Stimulated activated CD4-positive, alpha-beta T cell treated with anti-CD3 and anti-CD28 coated beads, TNF-alpha, amount 100 ng/mL, for 1 hour (primary cell): ENCODE data around the gene APPL1.

ENCODE experiments used
- DNase-seq, 3 donors: peaks; one replicate each; pipeline ENCODE4 v3.0.0-alpha.2; 2020; ENCODE audit warnings: low read depth in 3 of 3, low spot score in 1 of 3

The APPL1 gene

GRCh38 chr3:57227204-57227929, at the start of gene APPL1:
APPL1 (plus strand) TSS chr3:57227729; CDS start chr3:57227884, 155 bp downstream.
- peak; percentile 51 to 83 (median 74) for DNase-seq

GRCh38 chr3:57179580-57180410, 47.7 kb upstream of the APPL1 start:
- no peak for DNase-seq

GRCh38 chr3:57184526-57184925, 43.0 kb upstream of the APPL1 start:
- DNase-seq = no peak

- no peak for DNase-seq
Observed at GRCh38 chr3:57192028-57192427, 35.5 kb upstream of the APPL1 start.

DNA sequence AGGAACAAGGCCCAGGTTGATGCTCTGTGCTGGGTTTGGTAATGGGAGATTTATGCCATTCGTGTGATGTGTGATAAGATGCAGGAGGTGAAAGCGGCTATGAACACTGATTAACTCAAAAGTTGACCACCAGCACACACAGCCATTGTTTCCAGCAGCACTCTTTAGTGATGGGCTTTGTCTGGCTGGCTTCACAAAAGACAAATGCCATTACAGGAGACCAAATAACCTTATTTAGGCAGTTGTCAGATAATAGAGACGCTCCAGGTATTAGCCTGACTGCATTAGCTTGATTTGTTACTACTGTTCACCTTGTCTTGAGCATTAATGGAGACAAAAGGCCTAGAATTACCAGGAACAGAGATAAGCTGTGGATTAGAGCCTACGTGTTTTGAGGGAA, 32.9 kb upstream of the APPL1 start:
- no peak for DNase-seq

- DNase-seq = no peak
Observed at GRCh38 chr3:57199895-57200297, 27.6 kb upstream of the APPL1 start, which contains the start of gene HESX1. HESX1 (minus strand) TSS chr3:57199978; CDS start chr3:57199918, 60 bp downstream.

DNA sequence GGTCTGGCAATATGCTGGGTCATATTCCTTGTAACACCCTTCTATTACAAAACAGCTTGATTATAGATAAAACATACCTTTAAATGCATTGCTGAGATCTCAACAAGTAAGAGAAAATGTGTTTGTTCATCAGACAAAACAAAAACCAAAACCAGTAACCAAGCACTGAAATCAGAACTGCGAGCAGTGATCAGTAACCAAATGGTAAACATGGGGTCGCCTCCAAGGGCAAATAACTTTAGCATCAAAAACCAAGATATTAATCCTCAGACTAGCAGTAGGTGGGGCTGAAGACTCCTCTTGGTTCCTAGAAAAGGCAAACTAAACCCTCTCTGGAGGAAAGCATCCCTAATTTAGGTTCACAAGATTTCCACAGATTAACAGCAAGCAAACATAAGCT, 21.1 kb upstream of the APPL1 start:
- DNase-seq = no peak

DNA sequence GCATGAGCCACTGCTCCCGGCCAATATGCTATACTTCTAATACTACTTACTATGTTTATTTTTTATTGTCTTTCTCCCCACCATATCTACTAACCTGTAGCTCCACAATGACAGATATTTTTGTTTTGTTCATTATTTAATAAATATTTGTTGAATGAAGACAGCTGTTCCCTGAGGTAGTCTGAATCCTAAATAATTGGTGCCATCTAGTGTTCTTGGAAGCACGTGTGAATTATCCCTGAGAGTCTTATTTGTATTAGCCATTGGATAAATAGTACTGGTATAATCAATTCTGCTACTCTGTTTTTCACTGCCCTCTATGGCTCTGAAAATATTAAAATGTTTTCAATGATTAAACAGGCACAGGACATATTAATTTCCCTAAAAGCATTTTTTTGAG, 5.6 kb upstream of the APPL1 start:
- no peak for DNase-seq

- no peak for DNase-seq
Observed at GRCh38 chr3:57224856-57225255, 2.7 kb upstream of the APPL1 start.

DNA sequence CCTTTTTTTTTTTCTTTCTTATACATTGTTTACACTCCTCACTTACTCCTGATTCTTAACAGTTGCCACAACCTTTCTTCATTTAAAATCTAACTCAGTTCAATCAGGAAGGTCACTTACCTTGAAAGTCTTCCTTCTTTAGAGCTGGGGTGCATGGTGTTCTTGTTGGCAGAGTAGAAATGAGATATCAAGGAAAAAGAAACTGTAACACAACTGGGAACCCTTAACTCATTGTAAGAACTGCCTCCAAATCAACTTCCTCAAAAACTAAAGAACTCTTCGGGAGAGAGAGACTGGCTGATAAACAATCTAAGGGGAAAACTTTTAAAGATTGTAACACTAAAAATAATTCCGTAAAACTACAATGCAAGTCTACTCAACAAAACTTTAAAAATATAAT, 1.4 kb upstream of the APPL1 start:
- no peak for DNase-seq

DNA sequence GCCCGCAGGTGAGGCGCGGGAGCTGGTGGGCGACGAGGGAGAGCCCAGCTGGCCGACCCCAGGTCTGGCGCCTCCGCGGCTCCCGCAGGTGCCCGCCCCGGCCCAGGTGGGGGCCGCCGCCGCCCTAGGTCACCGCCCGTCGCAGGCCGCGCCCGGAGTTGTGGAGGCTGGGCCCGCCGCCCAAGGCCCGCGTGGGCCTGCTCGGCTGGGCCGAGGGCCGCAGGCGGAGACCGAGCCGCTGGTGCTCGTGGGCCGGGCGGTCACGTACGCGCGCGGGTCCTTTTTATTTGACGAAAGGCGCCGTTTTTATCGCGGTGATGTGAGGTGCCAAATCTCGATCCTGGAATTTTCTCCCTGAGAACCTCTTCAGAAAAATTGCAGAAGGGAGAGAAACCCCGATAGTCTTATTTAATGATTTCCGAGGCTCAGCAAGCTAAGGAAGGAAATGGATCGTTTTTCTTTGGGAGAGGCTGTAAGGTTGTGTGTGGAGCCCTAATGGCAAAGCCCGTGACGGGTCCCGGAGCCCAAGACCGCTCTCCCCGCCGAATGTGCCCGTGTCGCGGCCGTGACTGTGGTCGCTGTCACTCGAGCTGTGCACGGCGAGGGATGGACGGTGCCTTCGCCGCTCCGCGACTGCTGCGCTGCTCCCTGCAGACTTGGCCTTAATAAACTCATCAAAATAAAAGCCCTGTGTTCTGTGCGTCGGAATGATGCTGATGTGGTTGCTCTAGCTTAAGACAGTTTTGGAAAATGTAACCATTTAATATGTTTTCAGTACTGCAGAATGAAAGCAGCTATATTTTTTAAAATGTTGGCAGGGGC, 612 bp downstream of the APPL1 start:
- DNase-seq = peak in 1 of 3 donors; percentile 7

DNA sequence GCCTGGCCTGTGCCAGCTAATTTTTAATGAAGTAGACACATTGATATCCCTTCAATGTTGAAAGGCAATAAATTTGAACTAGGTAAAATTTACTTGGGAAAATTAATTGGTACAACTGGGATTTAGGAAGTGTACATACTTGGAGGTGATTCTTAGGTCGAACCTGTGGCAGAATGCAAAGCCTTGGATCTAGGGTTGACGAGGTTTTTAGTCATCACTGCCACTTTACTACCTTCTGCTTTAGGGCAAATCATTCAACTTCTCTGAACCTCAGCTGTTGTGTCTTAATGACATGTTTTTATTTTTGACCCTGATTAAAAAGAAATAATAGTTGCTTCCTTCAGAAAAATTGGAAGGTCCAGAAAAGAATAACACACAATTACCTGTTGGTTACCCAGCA, 2.5 kb downstream of the APPL1 start:
- no peak for DNase-seq

DNA sequence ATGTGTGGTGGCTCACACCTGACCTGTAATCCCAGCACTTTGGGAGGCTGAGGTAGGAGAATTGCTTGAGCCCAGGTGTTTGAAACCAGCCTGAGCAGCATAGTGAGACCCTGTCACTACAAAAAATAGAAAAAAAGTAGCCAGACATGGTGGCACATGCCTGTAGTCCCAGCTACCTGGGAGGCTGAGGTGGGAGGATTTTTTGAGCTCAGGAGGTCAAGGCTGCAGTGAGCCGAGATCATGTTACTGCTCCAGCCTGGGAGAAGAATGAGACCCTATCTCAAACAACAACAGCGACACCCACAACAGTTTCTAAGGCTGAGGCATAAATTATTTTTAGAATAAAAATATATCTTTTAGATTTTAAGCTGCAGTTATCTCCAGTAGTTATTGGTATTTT, 6.3 kb downstream of the APPL1 start:
- no peak for DNase-seq

DNA sequence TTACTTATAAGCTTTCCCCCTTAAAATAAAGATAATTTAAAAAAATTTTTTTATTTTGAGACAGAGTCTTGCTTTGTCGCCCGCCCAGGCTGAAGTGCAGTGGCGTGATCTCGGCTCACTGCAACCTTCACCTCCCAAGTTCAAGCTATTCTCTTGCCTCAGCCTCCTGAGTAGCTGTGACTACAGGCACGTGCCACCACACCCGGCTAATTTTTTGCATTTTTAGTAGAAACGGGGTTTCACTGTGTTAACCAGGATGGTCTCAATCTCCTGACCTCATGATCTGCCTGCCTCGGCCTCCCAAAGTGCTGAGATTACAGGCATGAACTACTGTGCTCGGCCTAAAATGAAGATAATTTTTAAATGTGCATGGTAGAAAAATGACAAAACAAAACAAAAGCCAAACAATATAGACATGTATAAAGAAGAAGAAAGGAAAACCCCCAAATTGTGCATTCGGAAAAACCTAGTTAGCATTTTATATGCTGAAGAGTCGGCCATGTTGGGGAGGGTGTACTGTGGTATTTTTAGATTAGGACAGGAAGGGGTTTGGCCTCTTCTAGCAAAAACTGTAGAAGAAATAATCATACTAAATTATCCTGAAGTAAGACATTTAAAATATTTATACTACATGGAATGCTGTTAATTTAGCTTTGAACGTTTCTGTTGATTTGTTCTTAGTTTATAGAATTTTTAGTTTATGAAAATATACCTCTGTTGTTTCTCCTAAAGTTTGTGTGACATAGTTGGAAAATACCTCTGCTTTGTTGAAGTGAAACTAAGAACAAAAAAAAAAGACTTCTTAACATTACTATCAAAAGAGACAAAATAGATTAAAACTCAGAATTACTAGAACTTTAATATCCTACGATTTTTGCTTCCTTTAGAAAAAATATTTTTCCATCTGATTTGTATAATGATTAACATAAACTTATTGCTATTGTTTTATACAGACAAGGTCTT, 7.4 kb downstream of the APPL1 start:
- no peak for DNase-seq

GRCh38 chr3:57244946-57245345, 17.4 kb downstream of the APPL1 start:
- no peak for DNase-seq

DNA sequence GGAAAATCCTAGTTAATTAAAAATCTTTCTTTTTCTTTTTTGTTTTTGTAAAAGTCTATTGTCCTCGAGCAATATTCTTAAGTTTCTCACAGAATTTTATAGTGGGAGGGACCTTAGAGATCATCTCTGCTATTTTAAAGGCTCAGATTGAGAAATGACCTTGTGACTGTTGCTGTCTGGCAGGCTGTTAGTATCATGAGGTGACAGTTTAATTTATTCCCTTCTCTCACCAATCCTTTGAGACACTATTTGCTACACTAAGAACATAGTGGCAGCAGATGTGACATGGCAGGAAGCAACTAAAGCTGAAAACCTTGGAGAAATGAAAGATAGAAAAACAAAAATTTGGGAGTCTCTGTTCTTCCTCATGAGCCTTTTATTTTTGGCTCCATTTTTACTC, 24.9 kb downstream of the APPL1 start:
- DNase-seq = no peak

DNA sequence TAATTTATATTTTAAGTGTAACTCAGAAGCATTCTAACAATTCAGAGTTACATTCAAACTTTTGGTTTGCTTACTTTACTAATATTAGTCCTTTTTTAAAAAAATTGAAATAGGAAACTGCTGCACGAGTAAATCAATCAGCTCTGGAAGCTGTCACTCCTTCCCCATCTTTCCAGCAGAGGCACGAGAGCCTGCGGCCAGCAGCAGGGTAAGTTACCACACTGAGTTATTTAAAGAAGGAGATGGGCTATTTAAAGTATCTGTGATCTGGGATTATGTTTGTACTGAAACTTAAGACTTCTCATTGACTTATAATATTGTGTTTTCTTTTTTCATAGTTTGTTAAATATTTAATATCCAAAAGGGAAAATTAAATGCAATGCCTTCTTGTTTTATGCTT, 29.3 kb downstream of the APPL1 start:
- no peak for DNase-seq

- DNase-seq = no peak
Observed at GRCh38 chr3:57257678-57258077, 30.1 kb downstream of the APPL1 start.

- no peak for DNase-seq
Observed at GRCh38 chr3:57261119-57261518, 33.6 kb downstream of the APPL1 start.

DNA sequence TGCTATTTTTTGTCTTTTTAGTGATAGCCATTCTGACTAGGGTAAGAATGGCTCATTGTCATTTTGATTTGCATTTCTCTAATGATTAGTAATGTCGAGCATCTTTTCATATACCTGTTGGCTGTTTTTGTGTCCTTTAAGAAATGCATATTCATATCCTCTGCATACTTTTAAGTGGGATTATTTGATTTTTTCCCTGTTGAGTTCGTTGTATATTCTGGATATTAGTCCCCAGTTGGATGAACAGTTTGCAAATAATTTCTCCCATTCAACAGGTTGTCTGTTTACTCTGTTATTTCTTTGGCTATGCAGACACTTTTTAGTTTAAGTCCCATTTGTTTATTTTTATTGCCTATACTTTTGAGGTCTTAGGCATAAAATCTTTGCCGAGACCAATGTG, 34.4 kb downstream of the APPL1 start:
- DNase-seq = no peak
